SU-DHL-6 (cell line): ENCODE results near the gene SLFN5.

Experiments
- H2AFZ ChIP-seq: fragments of 200-600 bp; sonication (generic); 2 replicates; pipeline ENCODE4 v1.6.1; 2014; ENCODE audit warnings: low read depth, mild to moderate bottlenecking, moderate library complexity, mixed read lengths, antibody characterized with exemption, low read length; ENCODE audit not compliant: severe bottlenecking
- H3F3A ChIP-seq: fragments of 200-600 bp; shearing (Covaris generic); 2 replicates; pipeline ENCODE4 v1.6.0; 2016; ENCODE audit warnings: antibody characterized with exemption, mild to moderate bottlenecking; ENCODE audit not compliant: insufficient read depth
- H3K27ac ChIP-seq: fragments of 200-600 bp; sonication (generic); 2 replicates; pipeline ENCODE4 v1.5.1; 2016; ENCODE audit warnings: low read depth, mild to moderate bottlenecking, low read length, moderate library complexity, mixed read lengths
- H3K27me3 ChIP-seq: fragments of 200-600 bp; sonication (generic), shearing (Covaris generic); 2 replicates; pipeline ENCODE4 v1.6.0; 2014; ENCODE audit warnings: mild to moderate bottlenecking, low read length
- H3K36me3 ChIP-seq: fragments of 200-600 bp; sonication (generic); 2 replicates; pipeline ENCODE4 v1.6.1; 2014; ENCODE audit warnings: mild to moderate bottlenecking, low read length, mixed read lengths
- H3K4me2 ChIP-seq: fragments of 300-600, 200-600 bp; shearing (Covaris generic), sonication (generic); 2 replicates; pipeline ENCODE4 v1.6.0; 2014; ENCODE audit warnings: low read length, low read depth, mild to moderate bottlenecking; ENCODE audit not compliant: poor library complexity, severe bottlenecking
- H3K4me3 ChIP-seq: fragments of 200-600 bp; sonication (generic); 2 replicates; pipeline ENCODE4 v1.5.1; 2014; ENCODE audit warnings: antibody characterized with exemption, low read length, mild to moderate bottlenecking, mixed read lengths; ENCODE audit not compliant: insufficient read depth, poor library complexity, severe bottlenecking
- H3K79me2 ChIP-seq: fragments of 200-600 bp; sonication (generic); 2 replicates; pipeline ENCODE4 v1.6.1; 2014; ENCODE audit warnings: mild to moderate bottlenecking, low read length, moderate library complexity; ENCODE audit not compliant: insufficient read depth
- H3K9ac ChIP-seq: fragments of 200-600 bp; sonication (generic); 2 replicates; pipeline ENCODE4 v1.7.0; 2014; ENCODE audit warnings: mild to moderate bottlenecking, low read length
- H3K9me2 ChIP-seq: fragments of 200-600 bp; sonication (generic); replicated peaks from 2 replicates; pipeline ENCODE4 v1.6.1; 2014; ENCODE audit warnings: low read length; ENCODE audit not compliant: insufficient read depth
- H3K9me3 ChIP-seq: fragments of 200-600 bp; sonication (generic); 2 replicates; pipeline ENCODE4 v1.6.1; 2014; ENCODE audit warnings: low read length, mixed read lengths; ENCODE audit not compliant: insufficient read depth
- H4K20me1 ChIP-seq: fragments of 200-600 bp; sonication (generic); 2 replicates; pipeline ENCODE4 v1.6.1; 2014; ENCODE audit warnings: low read depth, mild to moderate bottlenecking, antibody characterized with exemption, low read length, moderate library complexity, mixed read lengths
- CTCF ChIP-seq: fragments of 200-600 bp; sonication (generic); IDR thresholded peaks from one replicate; pipeline ENCODE4 v1.5.1; 2017; ENCODE audit warnings: antibody characterized with exemption, mild to moderate bottlenecking, low read length, moderate library complexity; ENCODE audit not compliant: insufficient read depth, poor library complexity, severe bottlenecking
- EZH2phosphoT487 ChIP-seq: fragments of 200-600 bp; sonication (generic), shearing (Covaris generic); conservative IDR thresholded peaks from 2 replicates; pipeline ENCODE4 v1.6.1; 2018; ENCODE audit warnings: mild to moderate bottlenecking, antibody characterized with exemption, low read length, moderate library complexity, mixed read lengths

The SLFN5 gene

GRCh38 chr17:35283767-35284166 is 40.9 kb downstream of the SLFN5 start:
- no peak overlapping the region for H3K4me2 ChIP-seq
- no peak for TF ChIP-seq CTCF
- TF ChIP-seq EZH2phosphoT487: no peak
- no peaks in the 10 kb centered on the region for H3K9me2 ChIP-seq
- no peak overlapping the region for H3K4me3 ChIP-seq
- H3K27ac ChIP-seq: no peak overlapping the region
- H3F3A ChIP-seq: no peaks in the 10 kb centered on the region
- no peaks in the 10 kb centered on the region for H3K36me3 ChIP-seq
- no peaks in the 10 kb centered on the region for H3K9me3 ChIP-seq
- no peaks in the 10 kb centered on the region for H3K27me3 ChIP-seq
- H3K9ac ChIP-seq: no peak overlapping the region
- H3K79me2 ChIP-seq: no peaks in the 10 kb centered on the region
- H2AFZ ChIP-seq: no peak overlapping the region
- H4K20me1 ChIP-seq: no peaks in the 10 kb centered on the region

- no peak for TF ChIP-seq CTCF
- no peak for TF ChIP-seq EZH2phosphoT487
- Histone ChIP-seq H3K27ac (no peak overlapping the region), H3K27me3 (no peaks in the 10 kb centered on the region), H3K4me3 (no peak overlapping the region), H3K9ac (no peak overlapping the region), H3F3A (no peaks in the 10 kb centered on the region), H3K4me2 (no peak overlapping the region), H3K9me2 (no peaks in the 10 kb centered on the region), H3K36me3 (no peaks in the 10 kb centered on the region), H2AFZ (no peak overlapping the region), H3K9me3 (no peaks in the 10 kb centered on the region), H3K79me2 (no peaks in the 10 kb centered on the region), H4K20me1 (no peaks in the 10 kb centered on the region)
Measured at GRCh38 chr17:35284955-35285354, 42.1 kb downstream of the SLFN5 start.

- TF ChIP-seq CTCF (no peak), EZH2phosphoT487 (no peak)
- H3K9ac ChIP-seq: no peak overlapping the region
- no peak overlapping the region for H2AFZ ChIP-seq
- H3K27ac ChIP-seq: no peak overlapping the region
- H3K4me2 ChIP-seq: peak overlapping the region; percentile 7
- no peaks in the 10 kb centered on the region for H3K27me3 ChIP-seq
- no peaks in the 10 kb centered on the region for H3F3A ChIP-seq
- H3K79me2 ChIP-seq: no peaks in the 10 kb centered on the region
- H4K20me1 ChIP-seq: no peaks in the 10 kb centered on the region
- no peak overlapping the region for H3K4me3 ChIP-seq
- no peaks in the 10 kb centered on the region for H3K9me3 ChIP-seq
- H3K36me3 ChIP-seq: no peaks in the 10 kb centered on the region
- H3K9me2 ChIP-seq: no peaks in the 10 kb centered on the region
Measured at GRCh38 chr17:35286120-35286781, 43.4 kb downstream of the SLFN5 start.
